Psoas muscle (tissue), 8 donors: ENCODE data around the gene ALK. TPM values are rescaled to one million over a fixed set of nuclear protein-coding genes. Genes with fewer than 3 reads are reported as not detected.

ENCODE experiments used
- ATAC-seq, 4 donors: fragments of 200-7000 bp; cut with Tn5 transposase; one replicate each; pipeline ENCODE4 v1.9.1; 2020; ENCODE audit warnings: moderate library complexity in 3 of 4, mild to moderate bottlenecking in 2 of 4
- DNase-seq, 2 donors: peaks; one replicate each; pipeline ENCODE4 v3.0.0-alpha.2; 2020
- H3K27ac ChIP-seq: fragments of 200-600 bp; one replicate; pipeline ENCODE4 v1.8.0; 2022
- H3K27me3 ChIP-seq, 3 donors: fragments of 200-600 bp in 1 of 3; one replicate each; pipeline versions ENCODE4 v1.6.1 to v1.8.0; 2013 to 2022; ENCODE audit warnings: low read length in 2 of 3, mild to moderate bottlenecking in 2 of 3, moderate library complexity in 1 of 3; ENCODE audit not compliant: insufficient read depth in 3 of 3
- H3K36me3 ChIP-seq, 2 donors: fragments of 200-600 bp in 1 of 2; one replicate each; pipeline versions ENCODE4 v1.6.1 to v1.8.0; 2013 to 2022; ENCODE audit warnings: low read depth in 1 of 2, mild to moderate bottlenecking in 1 of 2, moderate library complexity in 1 of 2; ENCODE audit not compliant: insufficient read depth in 1 of 2
- H3K4me1 ChIP-seq: fragments of 200-600 bp; one replicate; pipeline ENCODE4 v1.8.0; 2022
- H3K4me3 ChIP-seq: fragments of 200-600 bp; one replicate; pipeline ENCODE4 v1.8.0; 2022; ENCODE audit warnings: mild to moderate bottlenecking
- H3K9me3 ChIP-seq: fragments of 200-600 bp; one replicate; pipeline ENCODE4 v1.8.0; 2022
- CTCF ChIP-seq: fragments of 200-600 bp; IDR thresholded peaks from one replicate; pipeline ENCODE4 v1.8.0; 2022; ENCODE audit warnings: antibody characterized with exemption
- WGBS, 3 donors: extraction: QIAGEN DNeasy Blood & Tissue Kit; methylation state at CpG; one replicate each; pipeline versions ENCODE4 v1.1.6 to v1.1.7; 2013; 5-methylcytosine and 5-hydroxymethylcytosine counted together
- intact Hi-C, 2 donors: fragments of 100-400 bp; cut with DNase I; formaldehyde crosslinking; loops; one replicate each; pipeline versions ENCODE4 v1.11.0 to v1.14.2; 2022
- polyA plus RNA-seq, 3 donors: library from polyadenylated mRNA; stranded (reverse); fragments of 200-250 nt; gene quantifications; one replicate each; pipeline ENCODE4 v1.2.3, GENCODE V29; 2013
- total RNA-seq, 4 donors: library from RNA; stranded (reverse); fragmentation: NEBNext Ultra II Directional in 2 of 4; extraction: Animal tissue kit (Norgen Biotek cat#: 25700) in 2 of 4; gene quantifications; one replicate each; pipeline versions ENCODE4 v1.2.1 to v1.2.4, GENCODE V29; 2021 to 2023
- donor health status: healthy with polysubstance abuse.
- donor health status: DM: no; HTN: no; CAD: no; lungs with moderate emphysema.
- donor health status: Bipolar disorder and iron deficiency.
- donor health status: healthy.
- donor health status: DM: yes; HTN: yes; CAD: no.
- donor health status: DM: no; HTN: no; CAD: no.
- donor health status: DM: no; HTN: no; CAD: no.
- donor health status: DM: yes; HTN: yes; CAD: no.

Gene ALK
- total and polyA plus RNA-seq, 7 donors: 0.03 to 0.32 (median 0.08) TPM; not detected in 2

- 65 to 91% (median 69%) methylated on average over 4 to 5 of the region's 5 CpGs for WGBS, 3 donors
- no peaks in the 10 kb centered on the region for H3K9me3 ChIP-seq
- H3K27me3 ChIP-seq: peaks cover 0 to 3% (median 0%) of the 10 kb centered on the region in 3 donors
- TF ChIP-seq CTCF: no peak
- H3K4me3 ChIP-seq: no peak overlapping the region
- intact Hi-C loops: no loop called here
- ATAC-seq (no peak), DNase-seq (no peak)
- H3K36me3 ChIP-seq: no peaks in the 10 kb centered on the region
- H3K27ac ChIP-seq: no peak overlapping the region
- no peaks in the 10 kb centered on the region for H3K4me1 ChIP-seq
Measured at GRCh38 chr2:29400930-29401653, 520.3 kb downstream of the ALK start.

GRCh38 chr2:29398384-29399237 lies 522.8 kb downstream of the ALK start:
- Histone ChIP-seq H3K27me3 (peaks cover 0 to 3% (median 0%) of the 10 kb centered on the region in 3 donors), H3K9me3 (no peaks in the 10 kb centered on the region), H3K27ac (no peak overlapping the region), H3K4me3 (no peak overlapping the region), H3K36me3 (no peaks in the 10 kb centered on the region), H3K4me1 (no peaks in the 10 kb centered on the region)
- intact Hi-C loops: no loop called here
- DNase-seq (no peak), ATAC-seq (no peak)
- WGBS, 3 donors: 28 to 40% (median 38%) methylated on average over 8 of the region's 8 CpGs
- TF ChIP-seq CTCF: no peak

- H3K4me3 ChIP-seq: no peak overlapping the region
- 62 to 66% (median 62%) methylated on average over 4 of the region's 4 CpGs for WGBS, 3 donors
- peaks cover 0 to 3% (median 0%) of the 10 kb centered on the region in 3 donors for H3K27me3 ChIP-seq
- no peak for ATAC-seq
- TF ChIP-seq CTCF: no peak
- no peaks in the 10 kb centered on the region for H3K36me3 ChIP-seq
- no peak for DNase-seq
- intact Hi-C loops: no loop called here
- no peaks in the 10 kb centered on the region for H3K4me1 ChIP-seq
- H3K9me3 ChIP-seq: no peaks in the 10 kb centered on the region
- H3K27ac ChIP-seq: no peak overlapping the region
Measured at GRCh38 chr2:29397713-29398112, 523.7 kb downstream of the ALK start.

- Histone ChIP-seq H3K27me3 (peaks cover 0 to 3% (median 1%) of the 10 kb centered on the region in 3 donors), H3K4me1 (no peaks in the 10 kb centered on the region), H3K9me3 (no peaks in the 10 kb centered on the region), H3K4me3 (no peak overlapping the region), H3K36me3 (no peaks in the 10 kb centered on the region), H3K27ac (no peak overlapping the region)
- no peak for DNase-seq
- ATAC-seq: no peak
- 87 to 93% (median 88%) methylated on average over 2 of the region's 2 CpGs for WGBS, 3 donors
- no peak for TF ChIP-seq CTCF
- intact Hi-C loops: no loop called here
Measured at GRCh38 chr2:29397039-29397438, 524.3 kb downstream of the ALK start.
